PC-9 (cell line): ENCODE measurements around the gene KCNIP2.

Experiments
- CTCF ChIP-seq: fragments of 200-600 bp; sonication (generic); conservative IDR thresholded peaks from 2 replicates; pipeline ENCODE4 v1.6.1; 2017; ENCODE audit warnings: mixed run types, antibody characterized with exemption, mild to moderate bottlenecking, moderate library complexity
- EZH2 ChIP-seq: fragments of 200-600 bp; sonication (generic); IDR thresholded peaks from 2 replicates; pipeline ENCODE4 v1.8.0; 2017; ENCODE audit warnings: antibody characterized with exemption, low read depth

DNA sequence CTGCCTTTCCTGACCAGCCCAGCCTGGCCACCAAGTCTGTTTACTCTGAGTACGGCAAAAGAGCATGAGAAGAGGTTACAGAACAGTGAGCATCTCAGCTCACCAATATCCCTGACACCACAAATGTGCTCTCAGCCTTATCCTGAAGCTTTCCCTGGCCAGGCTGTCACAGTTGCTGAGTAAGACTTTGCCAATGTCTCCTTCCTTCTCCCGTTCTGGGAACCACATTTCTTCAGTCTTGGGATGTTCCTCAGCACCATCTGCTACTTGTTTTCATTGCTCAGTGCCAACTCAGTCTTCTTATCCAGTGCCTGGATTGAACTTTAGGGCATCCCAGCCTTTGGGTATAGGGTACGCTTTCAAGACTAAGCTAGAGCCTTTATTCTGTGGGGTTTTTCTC is 7.1 kb upstream of the KCNIP2 start:
- TF ChIP-seq CTCF (no peak), EZH2 (no peak)
